K562 (cell line): Measurements from ENCODE around the gene STARD8. TPM values are rescaled to one million over a fixed set of nuclear protein-coding genes. Genes with fewer than 3 reads are reported as not detected.

Experiments
- ATAC-seq: fragments of 200-7000 bp; cut with Tn5 transposase; 3 replicates; pipeline ENCODE4 v1.9.1; 2020; ENCODE audit warnings: moderate library complexity
- BruUV-seq: library from RNA; stranded (reverse); fragments of 400-500 nt; replicated peaks from 2 replicates; lab custom pipeline; 2021; lab: Mats Ljungman, UMichigan
- CTCF ChIA-PET: fragments of 300-600 bp; formaldehyde crosslinking; extraction: SDS; loops from one replicate; lab custom pipeline; 2021; ENCODE audit warnings: low intra/inter-chr PET ratio; lab: Yijun Ruan, JAX
- POLR2A ChIA-PET: fragments of 300-600, 350-650 bp; sonication (Branson Sonifier 250); formaldehyde crosslinking; extraction: SDS; loops from one replicate; lab custom pipeline; 2021; ENCODE audit warnings: antibody characterized with exemption, inconsistent platforms; lab: Yijun Ruan, JAX
- DNase-seq, 4 experiments: peaks; one replicate each; pipeline versions ENCODE4 v3.0.0 to v3.0.0-alpha.2; 2011 to 2018; ENCODE audit warnings: low spot score in 3 of 4, mixed read lengths in 3 of 4; ENCODE audit errors: extremely low read depth in 1 of 4
- FAIRE-seq: peaks from 2 replicates; lab custom pipeline; 2011; peaks lifted over from hg19 to GRCh38; lab: Jason Lieb, UNC
- H2AFZ ChIP-seq: 2 replicates; pipeline ENCODE4 v1.6.0; 2011; ENCODE audit warnings: low read depth, low read length, control low read depth, inconsistent platforms
- H3K27ac ChIP-seq: fragments of 200-600 bp; 3 replicates; pipeline ENCODE4 v1.8.0; 2011; ENCODE audit warnings: low read depth, mild to moderate bottlenecking, control low read depth, inconsistent platforms, low read length, moderate library complexity, mixed read lengths; ENCODE audit errors: extremely low read depth
- H3K27me3 ChIP-seq, 2 experiments: fragments of 300-600 bp in 1 of 2; 2 replicates in 1 of 2; 3 replicates in 1 of 2; pipeline versions ENCODE4 v1.6.0 to v1.8.0; 2011; ENCODE audit warnings: inconsistent platforms in 2 of 2, low read length in 2 of 2, mild to moderate bottlenecking in 1 of 2, mixed read lengths in 1 of 2, moderate library complexity in 1 of 2; ENCODE audit not compliant: control insufficient read depth in 2 of 2, insufficient read depth in 2 of 2
- H3K36me3 ChIP-seq: fragments of 300-600 bp; 3 replicates; pipeline ENCODE4 v1.8.0; 2011; ENCODE audit warnings: mild to moderate bottlenecking, low read length, inconsistent platforms; ENCODE audit not compliant: control insufficient read depth, insufficient read depth
- H3K4me1 ChIP-seq, 2 experiments: fragments of 200-600 bp in 1 of 2; replicated peaks in 1 of 2; 2 replicates in 1 of 2; 3 replicates in 1 of 2; pipeline versions ENCODE4 v1.5.1 to v1.8.0; 2011; ENCODE audit warnings: inconsistent platforms in 2 of 2, low read length in 2 of 2, mild to moderate bottlenecking in 1 of 2, mixed read lengths in 1 of 2, moderate library complexity in 1 of 2; ENCODE audit not compliant: control insufficient read depth in 2 of 2, insufficient read depth in 2 of 2
- H3K4me2 ChIP-seq: 2 replicates; pipeline ENCODE4 v1.6.1; 2011; ENCODE audit warnings: low read length, control low read depth, inconsistent platforms, mixed read lengths; ENCODE audit not compliant: insufficient read depth
- H3K4me3 ChIP-seq: fragments of 200-600 bp; sonication (generic), shearing (Covaris generic); 2 replicates; pipeline ENCODE4 v1.5.1; 2016; ENCODE audit warnings: control low read depth, inconsistent platforms
- H3K79me2 ChIP-seq: fragments of 200-600 bp; 3 replicates; pipeline ENCODE4 v1.8.0; 2011; ENCODE audit warnings: low read length, inconsistent platforms; ENCODE audit not compliant: control insufficient read depth, insufficient read depth
- H3K9ac ChIP-seq, 2 experiments: 2 replicates each; pipeline versions ENCODE4 v1.6.0 to v1.6.1; 2011; ENCODE audit warnings: low read depth in 2 of 2, low read length in 2 of 2, control low read depth in 1 of 2, inconsistent platforms in 1 of 2, mild to moderate bottlenecking in 1 of 2, mixed read lengths in 1 of 2; ENCODE audit not compliant: insufficient read depth in 1 of 2
- H3K9me1 ChIP-seq: one replicate; pipeline ENCODE4 v1.6.0; 2011; ENCODE audit warnings: inconsistent platforms, mild to moderate bottlenecking, low read length, moderate library complexity; ENCODE audit not compliant: control insufficient read depth, insufficient read depth
- H3K9me3 ChIP-seq: replicated peaks from 2 replicates; pipeline ENCODE4 v1.5.1; 2011; ENCODE audit warnings: low read depth, low read length, inconsistent platforms; ENCODE audit not compliant: control insufficient read depth, insufficient read depth
- H4K20me1 ChIP-seq: replicated peaks from 2 replicates; pipeline ENCODE4 v1.6.1; 2011; ENCODE audit warnings: low read length, inconsistent platforms, mixed read lengths; ENCODE audit not compliant: control insufficient read depth, insufficient read depth
- CREB1 ChIP-seq, 2 experiments: sonication (generic) in 1 of 2; formaldehyde crosslinking in 1 of 2; IDR thresholded peaks; 2 replicates each; pipeline versions ENCODE4 v1.6.1 to v1.8.0; 2012 to 2022; ENCODE audit warnings: inconsistent platforms in 1 of 2, mild to moderate bottlenecking in 1 of 2, missing genetic modification reagents in 1 of 2, moderate library complexity in 1 of 2
- CXXC5 ChIP-seq: fragments of 250-450 bp; sonication (Bioruptor Pico); IDR thresholded peaks from 2 replicates; pipeline ENCODE4 v1.8.0; 2022; ENCODE audit warnings: inconsistent platforms, mild to moderate bottlenecking, moderate library complexity
- FIP1L1 ChIP-seq: fragments of 200-400 bp; formaldehyde crosslinking; IDR thresholded peaks from 2 replicates; pipeline ENCODE4 v1.6.1; 2018; ENCODE audit warnings: mild to moderate bottlenecking, low read depth, low read length; ENCODE audit not compliant: poor library complexity, severe bottlenecking
- MXI1 ChIP-seq: IDR thresholded peaks from 2 replicates; pipeline ENCODE4 v1.6.1; 2011; ENCODE audit warnings: low read depth, mild to moderate bottlenecking, improper control_type of control experiment, low read length
- POLR2G ChIP-seq: fragments of 200-400 bp; formaldehyde crosslinking; IDR thresholded peaks from 2 replicates; pipeline ENCODE4 v1.6.1; 2017; ENCODE audit warnings: low read depth, mild to moderate bottlenecking, antibody characterized with exemption, low read length, moderate library complexity
- SFPQ ChIP-seq: fragments of 200-400 bp; formaldehyde crosslinking; IDR thresholded peaks from 2 replicates; pipeline ENCODE4 v1.6.1; 2017; ENCODE audit warnings: mild to moderate bottlenecking, low read depth, low read length, moderate library complexity
- SMARCA5 ChIP-seq: fragments of 450-650 bp; IDR thresholded peaks from 2 replicates; pipeline ENCODE4 v1.6.1; 2016
- SREBF1 ChIP-seq: fragments of 150-350 bp; IDR thresholded peaks from 2 replicates; pipeline ENCODE4 v1.6.1; 2014; ENCODE audit warnings: antibody characterized with exemption, low read depth, low read length, borderline replicate concordance
- STAT5A ChIP-seq: IDR thresholded peaks from 2 replicates; pipeline ENCODE4 v1.6.1; 2012; ENCODE audit warnings: low read length, inconsistent platforms, borderline replicate concordance
- WGBS: fragments of 100-300 bp; shearing (Covaris generic); methylation state at CpG from one replicate; pipeline ENCODE4 v1.1.6; 2016; ENCODE audit warnings: low coverage, mixed read lengths; ENCODE audit not compliant: insufficient coverage; ENCODE audit errors: missing lambda C conversion rate; 5-methylcytosine and 5-hydroxymethylcytosine counted together
- in situ Hi-C: fragments of 300-500 bp; cut with MboI; formaldehyde crosslinking; loops from 4 replicates; pipeline ENCODE4 v1.15.0; 2018; ENCODE audit warnings: inconsistent platforms, mixed read lengths
- intact Hi-C: fragments of 100-400 bp; cut with micrococcal nuclease; formaldehyde crosslinking; loops from 2 replicates; pipeline ENCODE4 v1.14.2; 2022
- polyA plus RNA-seq, 8 experiments: library from polyadenylated mRNA; depleted of rRNA in 4 of 8; stranded (reverse) in 5 of 8; unstranded in 3 of 8; fragments of >200 nt; fragmentation: Nextera tagmentation in 2 of 8; fragmentation: Illumina TruSeq in 1 of 8; extraction: Ambion mirVana in 2 of 8; extraction: Trizol in 1 of 8; gene quantifications; 2 replicates each; pipeline versions ENCODE4 v1.2.1 to v1.2.3, GENCODE V29; 2011 to 2014; ENCODE audit warnings: inconsistent platforms in 1 of 8, missing spikeins in 1 of 8
- total RNA-seq, 7 experiments: library from RNA; depleted of rRNA in 6 of 7; stranded (reverse); fragments of >200 nt in 6 of 7; fragmentation: Illumina TruSeq in 2 of 7; extraction: Trizol in 2 of 7; gene quantifications; 2 replicates each; pipeline versions ENCODE4 v1.2.1 to v1.2.3, GENCODE V29; 2011 to 2021; ENCODE audit warnings: low replicate concordance in 1 of 7

The STARD8 gene
- total and polyA plus RNA-seq, 9 of the 15 experiments (the other 6 are each of a cell fraction or from before 2014, with no cell fraction given): 1.6 to 35.0 (median 15.9) TPM

- peak; percentile 36 for TF ChIP-seq FIP1L1
- TF ChIP-seq POLR2G: peak; percentile 93
- TF ChIP-seq CREB1 (IDR thresholded peaks at IDR 0.05): no peak
- TF ChIP-seq CREB1 (CRISPR knock-in tag; IDR thresholded peaks at IDR 0.05): peak; percentile 39; the same call in 1 of the 2 replicates
- no peak for TF ChIP-seq SMARCA5
- TF ChIP-seq CXXC5: no peak
These were observed 46.3 kb downstream of the STARD8 start (continued) for GRCh38 chrX:68693481-68694434.

GRCh38 chrX:68694435-68695205, 47.2 kb downstream of the STARD8 start:
- peaks cover 9 to 20% of the 10 kb centered on the region in 2 experiments; a peak in 4 of 5 replicates for H3K4me1 ChIP-seq
- intact Hi-C loops: loop anchor here (10.0 kb wide), 2 partner anchors 180 to 510 kb away; no protein-coding TSS in a partner anchor
- H3K27ac ChIP-seq: peak overlapping the region; percentile 67
- ChIA-PET CTCF (no interaction called here), POLR2A (interaction anchor here (0.7 to 1.1 kb wide), 3 partner anchors 9 to 468 kb away, joined by 3 read pairs; no protein-coding TSS in a partner anchor)
- TF ChIP-seq STAT5A: no peak
- TF ChIP-seq SFPQ: no peak
- TF ChIP-seq MXI1: no peak
- no peak for TF ChIP-seq SREBF1
- peak overlapping the region; percentile 62 for H3K4me3 ChIP-seq
- peak overlapping the region; percentile 71 to 92 for H3K9ac ChIP-seq
- DNase-seq (peak in 2 of 4 experiments; percentile 35 to 46), FAIRE-seq (peak; percentile 29), ATAC-seq (peak; percentile 33)
- peaks cover 12% of the 10 kb centered on the region; the same call in 2 of the 3 replicates for H3K36me3 ChIP-seq
- H3K27me3 ChIP-seq: peaks cover 0 to 8% of the 10 kb centered on the region in 2 experiments; a peak in 1 of 5 replicates
- no peaks in the 10 kb centered on the region for H3K9me3 ChIP-seq
- peaks cover 6% of the 10 kb centered on the region for H4K20me1 ChIP-seq
- in situ Hi-C loops: no loop called here
- no TSS peak for BruUV-seq
- peak overlapping the region; percentile 80 for H3K4me2 ChIP-seq
- WGBS: 5% methylated on average over 11 of the region's 17 CpGs
- no peaks in the 10 kb centered on the region for H3K9me1 ChIP-seq
- no peak overlapping the region for H2AFZ ChIP-seq
- peaks cover 68% of the 10 kb centered on the region for H3K79me2 ChIP-seq
